Activated CD4-positive, alpha-beta T cell treated with anti-CD3 and anti-CD28 coated beads, Interleukin-2, amount 50 U/mL, for 16 hours (primary cell): ENCODE results near the gene PGBD1.

ENCODE experiments used
- DNase-seq: peaks from one replicate; pipeline ENCODE4 v3.0.0-alpha.2; 2020

Gene PGBD1, protein sequence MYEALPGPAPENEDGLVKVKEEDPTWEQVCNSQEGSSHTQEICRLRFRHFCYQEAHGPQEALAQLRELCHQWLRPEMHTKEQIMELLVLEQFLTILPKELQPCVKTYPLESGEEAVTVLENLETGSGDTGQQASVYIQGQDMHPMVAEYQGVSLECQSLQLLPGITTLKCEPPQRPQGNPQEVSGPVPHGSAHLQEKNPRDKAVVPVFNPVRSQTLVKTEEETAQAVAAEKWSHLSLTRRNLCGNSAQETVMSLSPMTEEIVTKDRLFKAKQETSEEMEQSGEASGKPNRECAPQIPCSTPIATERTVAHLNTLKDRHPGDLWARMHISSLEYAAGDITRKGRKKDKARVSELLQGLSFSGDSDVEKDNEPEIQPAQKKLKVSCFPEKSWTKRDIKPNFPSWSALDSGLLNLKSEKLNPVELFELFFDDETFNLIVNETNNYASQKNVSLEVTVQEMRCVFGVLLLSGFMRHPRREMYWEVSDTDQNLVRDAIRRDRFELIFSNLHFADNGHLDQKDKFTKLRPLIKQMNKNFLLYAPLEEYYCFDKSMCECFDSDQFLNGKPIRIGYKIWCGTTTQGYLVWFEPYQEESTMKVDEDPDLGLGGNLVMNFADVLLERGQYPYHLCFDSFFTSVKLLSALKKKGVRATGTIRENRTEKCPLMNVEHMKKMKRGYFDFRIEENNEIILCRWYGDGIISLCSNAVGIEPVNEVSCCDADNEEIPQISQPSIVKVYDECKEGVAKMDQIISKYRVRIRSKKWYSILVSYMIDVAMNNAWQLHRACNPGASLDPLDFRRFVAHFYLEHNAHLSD

DNA sequence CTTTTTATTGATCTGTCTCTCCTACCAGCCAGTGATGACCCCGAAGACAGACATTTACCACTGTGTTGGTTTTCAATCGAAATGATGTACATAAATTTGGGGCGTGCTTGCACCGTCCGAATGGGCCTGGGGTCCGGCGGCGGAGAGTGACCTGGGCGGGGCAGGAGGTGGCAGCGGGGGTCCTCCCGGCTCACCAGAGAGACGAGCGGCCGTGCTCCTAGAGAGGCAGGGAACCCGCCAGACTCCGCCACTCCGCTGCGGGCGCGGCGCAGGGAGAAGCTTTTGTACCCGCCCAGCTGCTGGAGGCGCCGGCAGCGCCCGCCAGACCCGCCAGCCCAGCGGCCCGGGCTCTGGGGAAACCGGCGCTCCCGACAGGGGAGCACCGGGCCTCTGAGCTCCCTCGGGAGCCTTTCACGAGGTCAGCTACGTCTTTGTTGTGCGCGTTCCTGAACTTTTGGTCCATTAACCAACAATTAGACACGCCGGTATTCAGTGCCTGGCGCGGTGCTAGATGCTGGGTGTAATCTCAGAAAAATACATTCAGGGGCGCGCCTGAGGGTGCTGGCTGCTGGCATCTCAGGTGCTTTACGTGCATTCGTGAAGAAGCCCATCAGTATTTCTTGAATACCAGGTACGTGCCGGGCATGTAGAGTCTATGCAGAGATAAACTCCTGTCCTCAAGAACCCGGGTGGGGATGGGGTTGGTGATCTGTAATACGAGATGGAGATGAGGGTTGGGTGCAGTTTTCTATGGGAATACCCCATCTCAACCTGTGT, at the start of gene PGBD1:
Gene PGBD1, plus strand, starts transcription at position 285 of the 777 bp plus-strand sequence. CDS start 2,242 bp downstream, outside the sequence.
- DNase-seq = peak; percentile 64

DNA sequence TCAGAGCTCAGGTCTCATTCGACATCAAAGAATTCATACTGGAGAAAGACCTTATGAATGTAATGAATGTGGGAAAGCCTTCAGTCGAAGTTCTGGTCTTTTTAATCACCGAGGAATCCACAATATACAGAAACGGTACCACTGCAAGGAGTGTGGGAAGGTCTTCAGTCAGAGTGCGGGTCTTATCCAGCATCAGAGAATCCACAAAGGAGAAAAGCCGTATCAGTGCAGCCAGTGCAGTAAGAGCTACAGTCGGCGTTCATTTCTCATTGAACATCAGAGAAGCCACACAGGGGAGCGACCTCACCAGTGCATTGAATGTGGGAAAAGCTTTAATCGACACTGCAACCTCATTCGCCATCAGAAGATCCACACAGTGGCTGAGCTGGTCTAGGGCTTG, 48.6 kb upstream of the PGBD1 start:
- no peak for DNase-seq

DNA sequence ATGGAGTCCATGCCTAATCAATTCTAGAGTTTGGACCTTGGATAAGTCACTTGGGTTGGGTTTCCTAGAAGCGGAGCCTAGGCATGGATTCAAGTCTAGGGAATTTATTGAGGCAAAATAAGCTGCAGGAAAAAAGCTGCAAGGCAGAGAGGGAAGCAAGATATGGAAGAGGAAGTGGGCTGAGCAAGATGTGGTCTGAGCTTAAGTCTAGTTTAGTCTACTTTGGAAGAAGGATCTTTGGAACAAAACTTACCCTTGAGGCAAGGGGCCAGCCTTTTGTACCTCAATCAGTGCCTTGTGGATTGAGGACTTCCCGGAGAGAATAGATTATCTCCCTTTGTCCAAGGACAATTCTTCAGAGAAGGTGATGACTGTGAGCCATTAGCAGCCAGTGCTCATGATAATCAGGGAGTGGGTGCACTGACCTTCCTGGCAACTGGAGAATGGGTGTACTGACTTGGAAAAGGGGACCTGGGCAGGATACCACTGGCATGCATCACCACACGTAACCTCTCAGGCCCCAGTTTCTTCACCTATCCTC, 45.4 kb upstream of the PGBD1 start:
- no peak for DNase-seq

DNA sequence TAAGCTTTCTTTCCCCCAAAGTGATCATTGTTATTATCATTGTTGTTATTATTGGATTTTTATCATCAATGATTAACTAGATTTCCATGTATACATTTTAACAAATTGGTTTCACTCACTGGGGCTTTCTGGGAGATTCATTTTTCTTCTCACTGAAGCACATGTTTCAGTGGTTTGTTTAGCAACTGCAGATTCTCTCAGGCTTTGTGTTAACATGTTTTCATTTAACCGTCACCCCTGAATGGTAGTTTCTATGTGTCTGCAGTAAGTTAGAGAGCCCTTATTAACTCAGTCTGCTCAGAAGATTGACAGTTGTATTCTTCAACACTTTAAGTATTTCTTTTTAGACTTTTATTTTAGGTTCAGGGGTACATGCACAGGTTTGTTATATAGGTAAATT, 41.7 kb upstream of the PGBD1 start:
- no peak for DNase-seq

DNA sequence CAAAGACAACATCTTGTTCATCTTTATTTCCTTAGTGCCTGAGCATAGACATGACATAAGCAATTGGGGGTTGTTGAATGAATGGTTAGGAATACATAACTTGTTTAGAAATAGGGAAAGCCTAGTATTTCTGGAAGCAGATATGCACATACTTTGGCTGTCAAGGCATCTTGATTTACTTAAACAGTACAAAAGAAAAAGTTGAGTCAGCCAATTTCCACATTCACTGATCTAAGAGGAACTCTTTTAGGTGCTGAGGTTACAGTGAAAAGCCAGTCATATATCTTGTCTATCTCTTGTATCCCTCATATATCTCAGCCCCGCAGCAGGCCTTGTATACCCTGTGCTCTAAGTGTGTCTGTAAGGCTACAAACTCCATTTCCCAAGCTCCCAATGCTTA, 40.9 kb upstream of the PGBD1 start:
- no peak for DNase-seq

DNA sequence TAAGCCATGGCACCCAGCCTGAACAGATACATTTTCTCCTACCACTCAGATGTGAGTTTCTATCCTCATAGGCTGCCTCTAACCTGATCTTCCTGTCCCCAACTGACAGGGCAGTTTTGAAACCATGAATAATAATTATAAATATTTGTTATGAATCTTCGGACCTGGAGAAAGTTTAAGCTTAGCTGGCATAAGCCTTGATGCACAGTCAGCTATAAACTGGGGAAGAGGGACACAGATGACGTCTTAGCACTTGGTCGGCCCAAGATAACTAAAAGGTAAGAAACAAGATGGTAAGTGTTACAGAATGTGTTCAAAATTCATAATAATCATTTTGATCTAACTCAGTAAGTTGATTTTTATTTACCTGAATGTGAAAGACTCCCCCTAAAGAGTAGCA, 37.4 kb upstream of the PGBD1 start:
- no peak for DNase-seq

DNA sequence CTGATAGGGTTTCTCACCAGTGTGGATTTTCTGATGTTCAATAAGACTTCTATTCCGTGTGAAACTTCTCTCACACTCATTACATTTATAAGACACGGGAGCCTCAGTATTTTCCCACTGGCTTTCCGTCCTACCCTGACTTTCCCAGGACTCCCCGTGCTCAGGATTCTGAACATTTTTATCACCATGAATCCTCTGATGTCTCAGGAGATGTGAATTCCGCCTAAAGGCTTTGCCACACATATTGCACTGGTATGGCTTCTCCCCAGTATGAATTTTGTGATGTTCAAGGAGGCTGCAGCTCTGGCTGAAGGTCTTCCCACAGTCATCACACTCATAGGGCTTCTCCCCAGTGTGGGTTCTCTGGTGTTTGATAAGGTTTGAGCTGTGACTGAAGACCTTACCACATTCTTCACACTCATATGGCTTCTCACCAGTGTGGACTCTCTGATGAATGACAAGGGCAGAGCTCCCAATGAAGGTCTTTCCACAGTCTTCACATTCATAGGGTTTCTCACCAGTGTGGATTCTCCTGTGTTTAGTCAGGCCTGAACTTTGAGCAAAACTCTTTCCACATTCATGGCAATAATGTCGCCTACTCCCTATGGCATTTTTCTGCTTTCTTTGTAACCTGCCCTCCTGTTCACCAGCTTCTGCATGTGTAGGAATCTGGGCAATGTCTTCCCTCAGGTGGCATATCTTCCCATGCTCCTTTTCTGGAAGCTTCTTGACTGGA, 36.0 kb upstream of the PGBD1 start:
- DNase-seq = no peak

DNA sequence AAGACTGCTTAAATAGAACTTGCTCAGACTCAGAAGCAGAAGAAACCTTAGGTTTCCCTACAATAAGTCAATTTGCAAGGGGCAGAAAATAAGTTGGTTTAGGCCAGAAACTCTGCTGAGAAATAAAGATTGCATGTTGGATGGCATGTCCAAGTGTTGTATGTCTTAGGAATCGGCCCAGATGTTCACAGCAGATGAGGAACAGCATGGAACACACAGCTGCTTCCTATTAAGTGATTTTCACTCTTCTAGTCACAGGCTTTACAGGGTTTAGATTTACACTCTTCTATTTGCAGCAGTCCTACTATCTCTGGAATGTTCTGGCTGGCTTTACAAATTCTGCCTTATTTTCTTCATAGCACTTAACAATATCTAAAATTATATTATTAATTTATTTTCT, 32.5 kb upstream of the PGBD1 start:
- no peak for DNase-seq

DNA sequence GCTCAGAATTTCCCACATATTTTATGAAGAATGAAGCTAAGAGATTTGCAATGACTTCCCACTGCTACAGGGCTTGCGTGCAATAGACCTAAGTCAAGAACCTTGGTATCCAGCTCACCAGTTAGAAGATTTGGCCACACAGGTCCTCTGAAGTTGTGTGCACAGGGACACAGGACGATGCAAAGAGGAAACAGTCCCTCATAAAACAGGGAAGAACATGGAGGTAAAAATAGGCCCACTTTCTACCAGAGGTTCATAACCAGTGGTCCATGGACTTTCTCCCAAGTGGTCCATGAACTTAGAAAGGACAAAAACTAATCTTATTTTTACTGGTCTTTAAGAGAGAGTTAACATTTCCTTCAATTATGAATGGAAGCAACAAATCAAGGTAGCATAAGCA, 30.6 kb upstream of the PGBD1 start:
- DNase-seq = no peak

DNA sequence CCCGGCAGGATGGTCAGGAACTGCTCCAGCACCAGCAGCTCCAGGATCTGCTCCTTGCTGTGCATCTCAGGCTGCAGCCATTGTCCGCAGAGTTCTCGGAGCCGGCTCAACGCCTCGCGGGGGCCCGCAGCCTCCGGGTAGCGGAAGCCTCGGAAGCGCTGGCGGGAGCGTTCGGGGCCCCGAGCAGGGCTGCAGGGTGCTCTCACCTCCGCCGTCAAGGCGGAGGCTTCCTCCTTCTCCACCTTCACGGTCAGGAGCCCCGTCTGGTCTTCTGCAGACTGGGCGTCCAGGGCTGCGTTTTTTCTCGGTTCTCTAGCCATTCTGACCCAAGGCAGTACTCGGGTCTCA, 29.7 kb upstream of the PGBD1 start:
- DNase-seq = peak; percentile 36

DNA sequence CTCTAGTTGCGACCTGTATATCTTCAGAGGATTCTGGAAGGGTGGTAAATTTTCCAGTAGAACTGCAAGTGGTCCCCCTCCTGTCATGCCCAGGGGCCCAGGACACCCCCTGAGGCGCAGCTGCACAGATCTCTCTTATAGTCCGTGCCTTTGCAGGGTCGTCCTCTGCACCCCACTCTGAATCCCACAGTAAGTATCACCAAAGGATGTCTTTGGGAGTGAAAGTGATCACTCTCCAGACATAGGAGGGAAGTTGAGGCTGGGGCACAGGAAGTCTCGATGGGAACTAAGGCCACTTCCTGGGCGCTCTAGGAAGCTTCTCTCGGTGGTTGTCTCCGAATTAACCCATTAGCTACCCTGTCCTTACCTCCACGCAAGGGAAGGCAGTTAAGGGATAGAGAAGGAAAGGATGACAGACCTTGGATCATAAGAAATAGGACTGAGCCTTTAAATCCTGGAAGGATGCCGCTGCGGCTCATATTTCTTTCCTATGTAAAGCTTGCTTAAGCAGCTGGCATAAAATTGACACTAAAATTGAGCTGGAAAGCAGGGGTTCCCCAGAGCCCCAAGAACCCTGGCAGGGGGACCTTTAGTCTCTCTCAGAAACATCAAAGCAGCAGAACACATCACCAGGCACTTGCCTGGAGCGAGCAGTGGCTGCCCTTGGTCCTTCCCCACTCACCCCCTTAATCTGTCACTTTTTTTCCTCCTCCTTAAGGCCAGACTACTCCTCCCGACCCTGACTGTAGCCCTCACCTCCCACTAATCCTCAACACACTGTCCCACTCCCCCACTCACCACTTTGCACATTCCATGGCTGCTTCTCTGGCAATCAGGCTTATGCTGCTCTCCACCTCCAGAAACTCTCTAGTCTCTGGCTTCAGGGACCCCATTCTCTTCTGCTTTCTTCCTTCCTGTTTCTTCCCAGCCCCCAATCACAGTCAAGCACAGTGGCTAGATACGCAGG, 29.1 kb upstream of the PGBD1 start, which contains the start of gene ZKSCAN4:
Gene ZKSCAN4, minus strand, starts transcription at position 261 of the 967 bp plus-strand sequence. CDS start 289 bp downstream, outside the sequence.
- peak; percentile 84 for DNase-seq

DNA sequence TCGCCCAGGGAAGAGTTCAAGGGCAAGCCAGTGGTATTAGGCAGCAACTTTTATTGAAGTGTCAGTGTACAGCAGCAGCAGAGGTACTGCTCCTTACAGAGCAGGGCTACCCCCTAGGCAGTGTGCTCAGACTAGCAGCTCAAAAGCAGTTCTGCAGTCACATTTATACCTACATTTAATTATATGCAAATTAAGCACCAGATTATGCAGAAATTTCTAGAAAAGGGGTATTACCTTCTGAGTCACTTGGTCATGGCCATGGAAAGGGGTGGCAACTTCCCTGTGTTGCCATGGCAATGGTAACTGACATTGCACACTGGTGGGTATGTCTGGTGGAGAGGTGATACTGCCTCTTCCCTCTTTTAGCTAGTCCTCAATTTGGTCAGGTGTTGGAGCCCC, 27.3 kb upstream of the PGBD1 start:
- DNase-seq = no peak

DNA sequence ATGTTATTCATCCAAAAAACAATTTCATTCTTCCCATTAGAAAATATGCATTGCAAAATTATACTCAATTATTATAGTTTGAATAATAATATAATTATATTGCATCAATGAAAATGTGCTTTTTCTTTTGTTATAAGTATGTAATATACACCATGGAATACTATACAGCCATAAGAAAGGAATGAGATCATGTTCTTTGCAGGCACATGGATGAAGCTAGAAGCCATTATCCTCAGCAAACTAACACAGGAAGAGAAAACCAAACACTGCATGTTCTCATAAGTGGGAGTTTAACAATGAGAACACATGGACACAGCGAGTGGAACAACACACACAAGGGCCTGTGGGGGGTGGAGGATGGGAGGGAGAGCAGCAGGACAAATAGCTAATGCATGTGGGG, 24.3 kb upstream of the PGBD1 start:
- no peak for DNase-seq

DNA sequence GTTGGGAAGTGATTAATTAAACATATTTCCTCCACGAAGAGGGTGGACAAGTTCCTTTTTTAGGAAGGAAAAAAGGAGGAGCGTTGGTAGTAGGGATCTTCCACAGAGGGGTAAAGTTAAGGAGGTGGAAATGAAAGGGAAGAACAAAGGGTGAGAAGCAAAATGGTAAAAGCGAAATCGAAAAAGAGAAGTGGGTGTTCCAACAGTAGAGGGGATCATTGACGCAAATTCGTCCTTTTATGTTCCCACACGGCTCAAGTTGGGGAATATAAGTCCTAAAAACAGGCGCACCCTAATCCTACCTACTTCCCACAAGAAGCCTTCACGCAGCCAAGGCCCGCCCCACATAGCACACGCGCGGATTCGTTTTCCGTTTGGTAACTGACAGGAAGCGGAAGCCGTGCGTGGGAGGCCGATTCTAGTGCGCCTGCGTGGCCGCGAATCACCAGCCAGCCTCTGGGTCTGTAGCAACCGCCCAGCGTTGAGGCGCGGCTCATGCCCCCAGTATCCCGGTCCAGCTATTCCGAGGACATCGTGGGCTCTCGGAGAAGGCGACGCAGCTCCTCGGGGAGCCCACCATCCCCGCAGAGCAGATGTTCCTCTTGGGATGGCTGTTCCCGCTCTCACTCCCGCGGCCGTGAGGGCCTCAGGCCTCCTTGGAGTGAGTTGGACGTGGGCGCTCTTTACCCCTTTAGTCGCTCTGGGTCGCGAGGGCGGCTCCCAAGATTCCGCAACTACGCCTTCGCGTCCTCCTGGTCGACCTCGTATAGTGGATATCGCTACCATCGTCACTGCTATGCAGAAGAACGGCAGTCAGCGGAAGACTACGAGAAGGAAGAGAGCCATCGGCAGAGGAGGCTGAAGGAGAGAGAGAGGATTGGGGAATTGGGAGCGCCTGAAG, 22.2 kb upstream of the PGBD1 start, which contains the start of gene NKAPL:
Gene NKAPL, plus strand, starts transcription at position 421 of the 901 bp plus-strand sequence. Its CDS starts 75 bp downstream, at position 496.
- peak; percentile 14 for DNase-seq

DNA sequence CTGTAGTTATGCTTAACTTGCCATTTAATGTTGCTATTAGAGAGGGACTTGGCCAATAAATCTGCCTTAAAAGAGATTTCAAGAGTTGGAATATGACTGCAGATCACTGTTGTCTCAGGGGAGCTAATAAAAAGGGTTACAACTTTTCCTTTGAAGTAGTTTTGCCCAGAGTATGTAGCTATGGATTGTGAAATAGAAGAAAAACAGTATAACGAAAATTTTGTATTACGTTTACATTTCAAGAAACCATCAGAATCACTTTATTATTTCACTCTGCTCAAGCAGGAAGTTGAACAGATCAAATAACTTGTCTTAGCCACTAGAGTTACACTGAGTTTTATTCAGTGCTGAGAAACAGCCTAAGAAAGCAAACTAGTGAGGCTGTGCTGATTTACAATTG, 17.4 kb upstream of the PGBD1 start:
- no peak for DNase-seq

DNA sequence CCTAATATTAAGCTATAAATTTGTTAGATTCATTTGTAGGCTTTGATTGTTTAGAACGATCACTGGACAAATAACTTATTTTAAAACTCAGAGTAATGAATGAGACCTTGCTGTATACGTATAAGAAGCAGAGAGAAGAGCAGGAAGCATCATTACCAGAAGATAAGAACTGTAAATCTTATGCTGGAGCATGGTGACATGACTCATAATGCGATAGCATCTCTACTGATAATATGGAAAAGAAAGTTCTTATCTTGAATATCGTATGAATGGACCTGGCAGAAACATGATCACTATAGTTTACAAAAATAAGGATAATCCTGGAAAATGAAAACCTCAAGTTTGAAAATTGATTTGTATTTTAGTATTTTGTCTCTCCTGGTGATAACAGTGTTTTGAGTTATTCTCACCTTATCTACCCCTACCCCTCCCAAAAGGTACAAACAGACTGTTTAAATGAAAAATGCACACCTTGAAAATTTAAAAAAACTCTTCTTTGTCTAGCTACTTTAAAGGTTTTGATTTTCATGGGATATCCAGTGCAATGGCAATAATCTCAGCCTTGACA, 16.5 kb upstream of the PGBD1 start:
- no peak for DNase-seq

DNA sequence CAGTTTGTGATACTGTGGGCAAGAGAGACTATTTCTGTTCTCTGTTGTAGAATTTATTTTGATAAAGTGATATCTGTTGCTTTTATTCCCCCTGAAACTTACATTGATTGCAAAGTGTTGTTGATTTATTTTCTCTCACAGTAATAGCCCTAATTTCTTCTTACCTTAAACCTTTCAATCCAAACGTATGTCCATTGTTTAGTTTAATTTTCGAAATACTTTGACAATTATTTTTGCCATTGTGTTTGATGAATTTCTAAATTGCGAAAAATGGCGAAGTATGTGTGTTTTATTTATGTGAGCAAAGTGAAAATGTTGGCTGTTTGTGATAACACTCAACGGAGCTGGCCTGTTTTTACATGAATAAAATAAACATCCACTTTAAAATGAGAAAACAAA, 14.8 kb upstream of the PGBD1 start:
- no peak for DNase-seq

DNA sequence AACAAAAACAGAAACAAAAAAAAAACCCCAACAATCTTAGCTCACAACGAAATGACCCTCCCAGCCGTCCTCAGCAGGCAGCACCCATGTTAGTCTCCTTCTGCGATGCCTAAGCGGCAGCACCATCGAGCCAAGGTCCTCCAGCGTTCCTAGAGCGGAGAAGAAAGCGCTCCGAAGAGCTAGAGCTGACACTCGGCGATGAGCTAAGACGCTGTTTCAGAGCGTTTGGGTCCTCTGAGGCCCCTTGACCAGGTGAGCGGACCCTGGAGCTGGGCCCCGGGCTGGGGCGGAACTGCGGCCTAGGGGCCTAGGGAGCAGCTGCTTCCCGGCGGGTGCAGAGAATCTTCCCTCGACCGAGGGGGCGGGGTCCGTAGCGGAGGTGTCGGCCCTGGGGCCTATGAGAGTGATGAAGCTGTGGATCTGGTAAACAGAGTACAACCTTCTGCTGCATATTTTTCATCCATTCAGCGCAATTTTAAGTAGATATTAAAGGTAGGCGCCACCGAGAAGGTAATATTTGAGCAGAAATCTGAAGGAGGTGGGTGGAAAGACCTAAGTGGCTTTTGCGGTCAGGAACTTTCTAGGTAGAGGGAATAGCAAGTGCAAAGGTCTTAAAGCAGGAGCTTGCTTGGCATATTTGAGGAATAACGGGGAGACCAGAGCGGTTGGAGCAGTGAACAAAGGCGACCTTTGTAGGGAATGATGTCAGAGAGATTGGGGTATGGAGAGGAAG, 14.2 kb upstream of the PGBD1 start, which contains the start of gene ZSCAN26:
Gene ZSCAN26, plus strand, starts transcription at position 182 of the 733 bp plus-strand sequence. CDS start 4,777 bp downstream, outside the sequence.
- DNase-seq = peak; percentile 85

DNA sequence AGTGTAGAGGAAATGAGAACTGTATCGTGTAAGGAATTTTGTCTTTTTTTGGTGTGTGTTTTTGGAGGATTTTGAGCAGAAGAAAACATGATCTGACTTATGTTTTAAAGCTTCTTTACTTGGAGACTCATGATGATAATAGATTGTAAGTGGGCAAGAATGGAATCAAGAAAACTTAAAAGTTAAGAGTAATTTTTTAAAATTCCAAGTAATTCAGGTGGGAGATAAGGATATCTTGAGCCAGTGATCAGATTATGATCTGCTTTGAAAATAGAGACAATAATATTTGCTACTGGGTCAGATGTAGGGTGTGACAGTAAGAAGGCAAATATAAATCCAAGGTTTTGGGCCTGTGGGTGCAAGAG, 13.7 kb upstream of the PGBD1 start:
- no peak for DNase-seq
